ENCODE measurements around the gene BCAS3.

Gene BCAS3

DNA sequence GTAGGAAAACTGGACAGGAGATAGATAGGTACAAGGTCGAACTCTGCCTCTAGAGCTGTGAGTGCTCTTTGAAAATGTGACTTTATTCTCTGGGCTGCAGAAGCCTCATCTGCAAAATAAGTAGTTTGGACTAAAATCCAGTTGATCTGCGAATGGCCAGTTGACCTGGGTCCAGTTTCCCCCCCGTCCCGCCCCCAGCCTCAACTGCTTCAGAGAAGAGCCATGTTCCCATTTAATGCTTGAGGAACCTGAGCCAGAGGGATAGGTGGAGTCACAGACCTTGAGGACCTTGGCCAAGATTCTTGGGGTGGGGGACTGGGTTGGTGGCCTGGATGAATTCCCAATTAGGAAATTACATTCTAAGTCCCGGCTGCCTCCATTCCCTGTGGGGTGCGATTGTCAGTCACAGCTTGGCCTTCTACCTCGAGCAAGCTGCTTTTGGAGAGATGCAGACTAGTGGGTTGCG is 736.0 kb downstream of the BCAS3 start:
- Histone ChIP-seq H3K36me3 (peaks cover 2% of the 10 kb centered on the region), H3K9me3 (no peaks in the 10 kb centered on the region), H3K27me3 (no peaks in the 10 kb centered on the region), H3K4me1 (no peaks in the 10 kb centered on the region; the same call in 1 of the 2 replicates), H3K4me3 (ENCODE audit: low read depth, low read length) (peak overlapping the region; percentile 85; the same call in 1 of the 2 replicates)
- TF ChIP-seq, protein P1, sequence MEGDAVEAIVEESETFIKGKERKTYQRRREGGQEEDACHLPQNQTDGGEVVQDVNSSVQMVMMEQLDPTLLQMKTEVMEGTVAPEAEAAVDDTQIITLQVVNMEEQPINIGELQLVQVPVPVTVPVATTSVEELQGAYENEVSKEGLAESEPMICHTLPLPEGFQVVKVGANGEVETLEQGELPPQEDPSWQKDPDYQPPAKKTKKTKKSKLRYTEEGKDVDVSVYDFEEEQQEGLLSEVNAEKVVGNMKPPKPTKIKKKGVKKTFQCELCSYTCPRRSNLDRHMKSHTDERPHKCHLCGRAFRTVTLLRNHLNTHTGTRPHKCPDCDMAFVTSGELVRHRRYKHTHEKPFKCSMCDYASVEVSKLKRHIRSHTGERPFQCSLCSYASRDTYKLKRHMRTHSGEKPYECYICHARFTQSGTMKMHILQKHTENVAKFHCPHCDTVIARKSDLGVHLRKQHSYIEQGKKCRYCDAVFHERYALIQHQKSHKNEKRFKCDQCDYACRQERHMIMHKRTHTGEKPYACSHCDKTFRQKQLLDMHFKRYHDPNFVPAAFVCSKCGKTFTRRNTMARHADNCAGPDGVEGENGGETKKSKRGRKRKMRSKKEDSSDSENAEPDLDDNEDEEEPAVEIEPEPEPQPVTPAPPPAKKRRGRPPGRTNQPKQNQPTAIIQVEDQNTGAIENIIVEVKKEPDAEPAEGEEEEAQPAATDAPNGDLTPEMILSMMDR (IDR thresholded peaks at IDR 0.05; ENCODE audit: low read depth, low read length), result no peak
- no peak for DNase-seq

DNA sequence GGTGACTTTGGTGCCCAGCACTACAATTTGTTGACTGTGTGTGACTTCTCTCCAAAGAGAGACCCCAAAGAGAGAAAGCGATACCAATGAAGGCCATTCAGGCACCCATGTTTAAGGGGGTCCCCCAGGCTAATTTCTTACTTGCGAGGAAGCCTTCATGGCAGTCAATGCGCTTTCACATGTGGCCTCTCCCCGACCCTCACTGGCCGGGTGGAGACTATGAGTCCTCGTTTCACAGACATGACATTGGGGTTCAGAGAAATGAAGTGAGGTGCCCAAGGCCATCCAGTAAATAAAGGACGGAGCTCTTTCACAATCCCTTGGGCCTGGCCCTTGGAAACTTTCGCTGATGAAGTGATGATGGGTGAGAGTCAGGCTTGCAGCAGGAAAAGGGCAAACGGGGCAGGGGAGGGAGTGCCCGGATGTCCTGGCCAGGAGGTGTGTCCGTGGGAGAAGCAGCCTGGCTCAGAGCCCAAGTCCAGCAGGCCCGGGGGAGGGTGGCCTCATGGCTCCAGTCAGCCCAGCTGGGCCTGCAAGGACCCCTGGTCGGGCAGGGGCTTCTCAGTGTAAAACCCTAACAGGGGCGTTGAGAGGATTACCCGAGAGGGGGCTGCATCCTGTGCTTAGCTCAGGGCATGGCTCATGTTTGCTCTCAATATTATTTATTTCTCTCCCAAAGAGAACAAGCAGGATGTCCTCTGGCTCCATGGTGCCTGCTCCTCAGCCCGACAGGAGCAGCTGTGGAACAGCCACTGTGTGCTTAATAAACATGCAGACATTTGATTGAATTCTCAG is 736.7 kb downstream of the BCAS3 start:
- Histone ChIP-seq H3K27me3 (no peaks in the 10 kb centered on the region), H3K4me1 (no peaks in the 10 kb centered on the region; the same call in 1 of the 2 replicates), H3K4me3 (ENCODE audit: low read depth, low read length) (no peak overlapping the region), H3K36me3 (no peaks in the 10 kb centered on the region), H3K9me3 (no peaks in the 10 kb centered on the region)
- TF ChIP-seq, protein P1 (IDR thresholded peaks at IDR 0.05; ENCODE audit: low read depth, low read length), result no peak
- no peak for DNase-seq

DNA sequence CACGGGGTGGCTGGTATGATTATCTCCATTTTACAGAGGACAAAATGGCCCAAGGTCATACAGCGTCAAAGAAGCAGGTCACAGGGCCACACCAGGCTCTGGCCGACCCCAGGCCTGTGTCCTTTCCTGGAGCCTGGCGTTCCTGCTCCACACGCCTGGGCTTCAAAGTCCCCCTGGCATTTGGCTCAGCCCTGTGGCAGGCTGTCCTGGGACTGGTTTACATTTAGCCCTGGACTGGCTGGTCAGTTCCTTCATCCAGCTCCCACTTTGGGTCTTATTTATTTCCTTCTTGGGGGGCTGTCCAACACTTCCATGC is 737.2 kb downstream of the BCAS3 start:
- no peak overlapping the region for H3K4me3 ChIP-seq (ENCODE audit: low read depth, low read length)
- no peaks in the 10 kb centered on the region for H3K27me3 ChIP-seq
- DNase-seq, result no peak
- no peaks in the 10 kb centered on the region for H3K9me3 ChIP-seq
- H3K36me3 ChIP-seq, result no peaks in the 10 kb centered on the region
- H3K4me1 ChIP-seq, result no peaks in the 10 kb centered on the region; the same call in 1 of the 2 replicates
- TF ChIP-seq, protein P1 (IDR thresholded peaks at IDR 0.05; ENCODE audit: low read depth, low read length), result no peak

DNA sequence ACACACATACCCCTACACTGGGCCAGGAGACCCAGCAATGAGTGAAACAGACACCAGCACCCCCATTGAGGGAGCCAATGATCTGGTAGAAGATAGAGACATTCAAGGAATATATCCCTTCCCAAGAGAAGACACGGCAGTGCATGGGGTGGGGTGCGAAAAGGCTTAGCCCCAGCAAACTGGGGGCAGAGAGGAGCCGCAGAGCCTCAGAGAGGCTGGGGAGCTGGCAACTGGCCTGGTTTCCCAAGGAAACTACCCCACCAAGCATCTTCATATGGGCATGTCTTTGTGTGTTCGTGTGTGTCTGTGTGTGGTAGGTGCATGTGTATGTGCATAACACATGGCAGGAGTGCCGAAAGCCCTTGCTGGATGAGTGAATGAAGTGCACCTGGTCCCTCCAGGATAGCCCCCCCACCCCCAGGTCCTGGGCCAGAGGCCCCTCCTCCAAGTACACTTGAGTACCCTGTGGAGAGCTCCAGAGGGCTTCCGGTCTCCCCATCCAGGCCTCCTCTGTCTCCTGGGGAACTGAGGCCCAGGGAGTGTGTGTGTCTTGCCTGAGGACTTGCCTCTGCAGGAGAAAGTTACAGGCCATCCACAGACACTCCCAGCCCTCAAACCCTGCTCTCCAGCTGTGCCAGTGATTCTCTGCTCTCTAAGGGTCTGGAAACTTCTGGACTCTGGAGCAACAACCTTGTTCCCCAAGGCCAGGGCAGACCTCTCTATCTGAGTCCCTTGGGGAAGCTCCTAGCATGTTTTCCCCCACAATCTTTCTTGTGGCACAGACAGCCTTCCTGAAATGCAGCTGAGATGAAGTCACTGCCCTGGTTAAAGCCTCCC is 737.9 kb downstream of the BCAS3 start:
- no peaks in the 10 kb centered on the region for H3K27me3 ChIP-seq
- no peak overlapping the region for H3K4me3 ChIP-seq (ENCODE audit: low read depth, low read length)
- H3K9me3 ChIP-seq, result no peaks in the 10 kb centered on the region
- no peak for DNase-seq
- TF ChIP-seq, protein P1 (IDR thresholded peaks at IDR 0.05; ENCODE audit: low read depth, low read length), result no peak
- no peaks in the 10 kb centered on the region; the same call in 1 of the 2 replicates for H3K4me1 ChIP-seq
- H3K36me3 ChIP-seq, result no peaks in the 10 kb centered on the region

DNA sequence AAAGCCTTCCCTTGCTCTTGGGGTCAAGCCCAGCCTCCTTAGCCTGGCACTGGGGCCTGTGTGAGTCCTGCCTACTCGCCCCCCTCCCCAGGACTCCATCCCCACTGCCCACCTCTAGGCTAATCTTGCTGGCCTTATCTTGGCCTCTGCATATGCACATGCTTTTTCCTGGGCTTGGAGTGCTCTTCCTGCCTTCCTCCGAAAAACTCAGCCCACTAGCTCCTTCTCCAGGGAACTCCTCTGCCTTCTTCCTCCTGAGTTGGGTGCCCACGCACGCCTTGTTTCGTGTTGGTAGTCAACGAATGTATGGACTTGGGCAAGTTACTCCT is 738.5 kb downstream of the BCAS3 start:
- TF ChIP-seq, protein P1 (IDR thresholded peaks at IDR 0.05; ENCODE audit: low read depth, low read length), result no peak
- Histone ChIP-seq H3K4me3 (ENCODE audit: low read depth, low read length) (no peak overlapping the region), H3K4me1 (no peaks in the 10 kb centered on the region; the same call in 1 of the 2 replicates)

More for the DNA sequence above, 738.5 kb downstream of the BCAS3 start:
- H3K27me3 ChIP-seq, result no peaks in the 10 kb centered on the region
- no peaks in the 10 kb centered on the region for H3K36me3 ChIP-seq
- no peak for DNase-seq
- no peaks in the 10 kb centered on the region for H3K9me3 ChIP-seq
